Effector CD4-positive, alpha-beta T cell (primary cell): ENCODE measurements around the gene CNBD2.
"Not testable (repeated sequence)": the region's sequence is repeated elsewhere in the genome, so short reads cannot be mapped to it uniquely, and the experiment has no call there.

Source experiments
- DNase-seq: peaks from one replicate; pipeline ENCODE4 v3.0.0-alpha.2; 2020

CNBD2 gene

GRCh38 chr20:35975576-35976373 lies 7.4 kb downstream of the CNBD2 start:
- no peak for DNase-seq

- no peak for DNase-seq
Measured at GRCh38 chr20:35978041-35978513, 9.7 kb downstream of the CNBD2 start.

- no peak for DNase-seq
Measured at GRCh38 chr20:35979544-35979943, 11.2 kb downstream of the CNBD2 start.

- no peak for DNase-seq
Measured at GRCh38 chr20:35981969-35982368, 13.6 kb downstream of the CNBD2 start.

GRCh38 chr20:35984382-35984781 lies 16.0 kb downstream of the CNBD2 start:
- DNase-seq, result no peak

- DNase-seq, result no peak
Measured at GRCh38 chr20:35985806-35986205, 17.4 kb downstream of the CNBD2 start.

- no peak for DNase-seq
Measured at GRCh38 chr20:35988910-35989463, 20.6 kb downstream of the CNBD2 start.

- no peak for DNase-seq
Measured at GRCh38 chr20:35991142-35991771, 22.9 kb downstream of the CNBD2 start.

GRCh38 chr20:35992713-35993335 lies 24.4 kb downstream of the CNBD2 start:
- DNase-seq, result peak; percentile 31

GRCh38 chr20:35994994-35995453 lies 26.6 kb downstream of the CNBD2 start:
- peak; percentile 78 for DNase-seq

- not testable (repeated sequence) for DNase-seq
Measured at GRCh38 chr20:35996492-35996891, 28.1 kb downstream of the CNBD2 start.

- not testable (repeated sequence) for DNase-seq
Measured at GRCh38 chr20:36001331-36001730, 32.9 kb downstream of the CNBD2 start.

- DNase-seq, result no peak
Measured at GRCh38 chr20:36002855-36003254, 34.5 kb downstream of the CNBD2 start.

- no peak for DNase-seq
Measured at GRCh38 chr20:36004045-36004444, 35.7 kb downstream of the CNBD2 start.

- no peak for DNase-seq
Measured at GRCh38 chr20:36008461-36009035, 40.2 kb downstream of the CNBD2 start.

- DNase-seq, result no peak
Measured at GRCh38 chr20:36010076-36010475, 41.7 kb downstream of the CNBD2 start.

- DNase-seq, result no peak
Measured at GRCh38 chr20:36010825-36011224, 42.4 kb downstream of the CNBD2 start.

GRCh38 chr20:36015806-36016403 lies 47.5 kb downstream of the CNBD2 start:
- DNase-seq, result no peak

- no peak for DNase-seq
Measured at GRCh38 chr20:36017048-36017951, 48.9 kb downstream of the CNBD2 start.

GRCh38 chr20:36018208-36018988 lies 50.0 kb downstream of the CNBD2 start:
- no peak for DNase-seq

GRCh38 chr20:36026131-36026530 lies 57.7 kb downstream of the CNBD2 start:
- not testable (repeated sequence) for DNase-seq
